HCT116 (cell line): ENCODE results near the gene SUPV3L1. TPM values are rescaled to one million over a fixed set of nuclear protein-coding genes. Genes with fewer than 3 reads are reported as not detected.

Experiments
- ATAC-seq: fragments of 200-7000 bp; cut with Tn5 transposase; 2 replicates; pipeline ENCODE4 v1.9.1; 2020; ENCODE audit warnings: mild to moderate bottlenecking, moderate library complexity
- BruUV-seq: library from RNA; stranded (reverse); fragments of 400-500 nt; replicated peaks from 2 replicates; lab custom pipeline; 2021; lab: Mats Ljungman, UMichigan
- CTCF ChIA-PET: fragments of 300-600 bp; sonication (Branson Sonifier 250); formaldehyde crosslinking; loops from one replicate; lab custom pipeline; 2021; ENCODE audit warnings: antibody characterized with exemption; lab: Charles Lee
- POLR2A ChIA-PET: fragments of 300-600, 350-600 bp; sonication (Branson Sonifier 250); formaldehyde crosslinking; loops from one replicate; lab custom pipeline; 2021; ENCODE audit warnings: antibody characterized with exemption; lab: Charles Lee
- RAD21 ChIA-PET, 2 experiments: fragments of 300-600 bp; sonication (Branson Sonifier 250); formaldehyde crosslinking; loops; one replicate each; lab custom pipeline; 2023; ENCODE audit warnings: low total read pairs in 2 of 2; ENCODE audit not compliant: uncharacterized antibody in 2 of 2, unreplicated experiment in 2 of 2, low non-redundant PET in 1 of 2; lab: Charles Lee
- DNase-seq: peaks from one replicate; pipeline ENCODE4 v3.0.0-alpha.2; 2010; ENCODE audit warnings: low read depth, low spot score
- H2AFZ ChIP-seq: fragments of 200-600 bp; shearing (Covaris generic), sonication (generic); 2 replicates; pipeline ENCODE4 v1.6.1; 2017; ENCODE audit warnings: low read depth, mixed run types, mixed read lengths, antibody characterized with exemption, low read length; ENCODE audit not compliant: poor library complexity, severe bottlenecking
- H3K27ac ChIP-seq: 2 replicates; pipeline ENCODE4 v1.5.1; 2012; ENCODE audit warnings: low read depth, low read length
- H3K27me3 ChIP-seq: fragments of 200-600 bp; sonication (generic); 2 replicates; pipeline ENCODE4 v1.6.1; 2016; ENCODE audit warnings: mixed run types, low read length, mixed read lengths; ENCODE audit not compliant: insufficient read depth
- H3K36me3 ChIP-seq, 2 experiments: fragments of 200-500 bp in 1 of 2; fragments of 200-600 bp in 1 of 2; sonication (Bioruptor generic) in 1 of 2; sonication (generic) in 1 of 2; 2 replicates each; pipeline versions ENCODE4 v1.5.1 to v1.6.1; 2014 to 2016; ENCODE audit warnings: low read length in 2 of 2, inconsistent platforms in 1 of 2, mixed read lengths in 1 of 2, mixed run types in 1 of 2; ENCODE audit not compliant: insufficient read depth in 2 of 2, control insufficient read depth in 1 of 2
- H3K4me1 ChIP-seq, 2 experiments: fragments of 200-600 bp in 1 of 2; sonication (generic) in 1 of 2; 2 replicates each; pipeline versions ENCODE4 v1.5.1 to v1.6.1; 2012 to 2017; ENCODE audit warnings: low read length in 2 of 2, inconsistent platforms in 1 of 2, mild to moderate bottlenecking in 1 of 2, mixed read lengths in 1 of 2, mixed run types in 1 of 2, moderate library complexity in 1 of 2; ENCODE audit not compliant: insufficient read depth in 2 of 2, control insufficient read depth in 1 of 2
- H3K4me2 ChIP-seq: fragments of 200-600 bp; sonication (generic); 2 replicates; pipeline ENCODE4 v1.6.1; 2017; ENCODE audit warnings: mixed run types, low read length, mixed read lengths
- H3K4me3 ChIP-seq, 2 experiments: fragments of 200-600 bp in 1 of 2; sonication (generic) in 1 of 2; replicated peaks in 1 of 2; 2 replicates each; pipeline ENCODE4 v1.5.1; 2011 to 2016; ENCODE audit warnings: low read length in 2 of 2, control low read depth in 1 of 2, low read depth in 1 of 2, mild to moderate bottlenecking in 1 of 2, mixed read lengths in 1 of 2, mixed run types in 1 of 2
- H3K79me2 ChIP-seq: fragments of 200-600 bp; sonication (generic); 2 replicates; pipeline ENCODE4 v1.6.1; 2017; ENCODE audit warnings: mild to moderate bottlenecking, mixed run types, low read length, moderate library complexity, mixed read lengths; ENCODE audit not compliant: insufficient read depth
- H3K9ac ChIP-seq: fragments of 200-600 bp; sonication (generic); 2 replicates; pipeline ENCODE4 v1.6.1; 2016; ENCODE audit warnings: low read length, mixed read lengths
- H3K9me2 ChIP-seq: fragments of 200-600 bp; sonication (generic), shearing (Covaris generic); 2 replicates; pipeline ENCODE4 v1.6.1; 2017; ENCODE audit warnings: mixed run types, mild to moderate bottlenecking, moderate library complexity; ENCODE audit not compliant: insufficient read depth
- H3K9me3 ChIP-seq, 2 experiments: fragments of 200-500 bp in 1 of 2; fragments of 200-600 bp in 1 of 2; sonication (Bioruptor generic) in 1 of 2; sonication (generic) in 1 of 2; 2 replicates each; pipeline ENCODE4 v1.6.1; 2014 to 2017; ENCODE audit warnings: low read length in 2 of 2, mixed read lengths in 2 of 2, inconsistent platforms in 1 of 2, low read depth in 1 of 2, mild to moderate bottlenecking in 1 of 2, mixed run types in 1 of 2, moderate library complexity in 1 of 2; ENCODE audit not compliant: control insufficient read depth in 1 of 2, insufficient read depth in 1 of 2
- H4K20me1 ChIP-seq: fragments of 200-600 bp; sonication (generic), shearing (Covaris generic); 2 replicates; pipeline ENCODE4 v1.6.1; 2017; ENCODE audit warnings: mixed run types, mild to moderate bottlenecking, moderate library complexity; ENCODE audit not compliant: insufficient read depth
- ATF3 ChIP-seq: IDR thresholded peaks from 2 replicates; pipeline ENCODE4 v1.6.1; 2012
- CBX3 ChIP-seq: IDR thresholded peaks from 2 replicates; pipeline ENCODE4 v1.6.1; 2012; ENCODE audit warnings: low read depth
- CEBPB ChIP-seq: IDR thresholded peaks from 2 replicates; pipeline ENCODE4 v1.6.1; 2012; ENCODE audit warnings: low read depth
- CTCF ChIP-seq, 3 experiments: fragments of 200-600 bp in 1 of 3; sonication (generic) in 1 of 3; IDR thresholded peaks in 2 of 3; conservative IDR thresholded peaks in 1 of 3; 2 replicates each; pipeline ENCODE4 v1.5.1; 2012 to 2017; ENCODE audit warnings: low read depth in 2 of 3, low read length in 2 of 3, antibody characterized with exemption in 1 of 3, borderline replicate concordance in 1 of 3, control low read depth in 1 of 3, mild to moderate bottlenecking in 1 of 3, mixed read lengths in 1 of 3, mixed run types in 1 of 3, moderate library complexity in 1 of 3; ENCODE audit not compliant: insufficient read depth in 1 of 3
- EGR1 ChIP-seq: IDR thresholded peaks from 2 replicates; pipeline ENCODE4 v1.6.1; 2012; ENCODE audit warnings: low read depth
- EZH2 ChIP-seq: fragments of 200-600 bp; sonication (generic); IDR thresholded peaks from 2 replicates; pipeline ENCODE4 v1.6.1; 2017; ENCODE audit warnings: antibody characterized with exemption, mixed run types
- EZH2phosphoT487 ChIP-seq: fragments of 200-600 bp; IDR thresholded peaks from 2 replicates; pipeline ENCODE4 v1.6.1; 2018; ENCODE audit warnings: antibody characterized with exemption, borderline replicate concordance
- FOSL1 ChIP-seq: IDR thresholded peaks from 2 replicates; pipeline ENCODE4 v1.6.1; 2012; ENCODE audit warnings: low read depth
- MAX ChIP-seq: IDR thresholded peaks from 2 replicates; pipeline ENCODE4 v1.6.1; 2012
- POLR2A ChIP-seq: IDR thresholded peaks from 2 replicates; pipeline ENCODE4 v1.7.0; 2011; ENCODE audit warnings: borderline replicate concordance; ENCODE audit not compliant: insufficient read depth, insufficient read length; ENCODE audit errors: extremely low read depth
- POLR2AphosphoS5 ChIP-seq: IDR thresholded peaks from 2 replicates; pipeline ENCODE4 v1.6.1; 2011; ENCODE audit warnings: mild to moderate bottlenecking, low read depth, low read length, moderate library complexity
- REST ChIP-seq: IDR thresholded peaks from 2 replicates; pipeline ENCODE4 v1.6.1; 2012; ENCODE audit warnings: low read depth
- SIN3A ChIP-seq: IDR thresholded peaks from 2 replicates; pipeline ENCODE4 v1.6.1; 2012; ENCODE audit warnings: low read depth
- SP1 ChIP-seq: IDR thresholded peaks from 2 replicates; pipeline ENCODE4 v1.6.1; 2012; ENCODE audit warnings: low read depth
- SRF ChIP-seq: IDR thresholded peaks from 2 replicates; pipeline ENCODE4 v1.6.1; 2012; ENCODE audit warnings: low read depth
- TCF7L2 ChIP-seq: IDR thresholded peaks from 2 replicates; pipeline ENCODE4 v1.7.0; 2011; ENCODE audit warnings: borderline replicate concordance, inconsistent platforms; ENCODE audit not compliant: insufficient read depth, insufficient read length; ENCODE audit errors: extremely low read depth
- YY1 ChIP-seq: IDR thresholded peaks from 2 replicates; pipeline ENCODE4 v1.6.1; 2011; ENCODE audit warnings: low read length, low read depth, moderate library complexity, mild to moderate bottlenecking; ENCODE audit not compliant: insufficient replicate concordance; ENCODE audit errors: extremely low read depth
- ZBTB33 ChIP-seq: IDR thresholded peaks from 2 replicates; pipeline ENCODE4 v1.6.1; 2011; ENCODE audit warnings: mild to moderate bottlenecking, low read length, moderate library complexity; ENCODE audit not compliant: insufficient replicate concordance; ENCODE audit errors: extremely low read depth
- ZFX ChIP-seq: fragments of 450-650 bp; IDR thresholded peaks from 2 replicates; pipeline ENCODE4 v1.6.1; 2017
- ZNF274 ChIP-seq: fragments of 200-500 bp; sonication (Bioruptor generic); IDR thresholded peaks from 2 replicates; pipeline ENCODE4 v1.6.1; 2014; ENCODE audit warnings: mild to moderate bottlenecking, low read depth, low read length, inconsistent platforms
- intact Hi-C: fragments of 100-400 bp; cut with micrococcal nuclease; formaldehyde crosslinking; loops from 2 replicates; pipeline ENCODE4 v1.10.0; 2022
- total RNA-seq: library from RNA; stranded (reverse); gene quantifications from one replicate; pipeline ENCODE4 v1.2.1, GENCODE V29; 2021; ENCODE audit not compliant: unreplicated experiment

Gene SUPV3L1
- total RNA-seq, 1 experiment from 2014 or later = 59.7 TPM

GRCh38 chr10:69202332-69202731 lies 22.3 kb downstream of the SUPV3L1 start:
- H3K4me1 ChIP-seq = no peaks in the 10 kb centered on the region
- intact Hi-C loops = no loop called here
- POLR2A ChIA-PET = no interaction called here
- TF ChIP-seq YY1 (no peak), MAX (no peak), FOSL1 (no peak), CEBPB (no peak), TCF7L2 (no peak), CBX3 (no peak), SP1 (no peak), EGR1 (no peak), SRF (no peak), POLR2A (no peak), ATF3 (no peak), SIN3A (no peak), ZFX (no peak), ZBTB33 (no peak), ZNF274 (no peak), REST (no peak), POLR2AphosphoS5 (no peak), CTCF (IDR thresholded peaks at IDR 0.05 in 2 of 3, conservative IDR thresholded peaks at IDR 0.05 in 1 of 3; ENCODE audit: borderline replicate concordance in 1 of 3, insufficient read depth in 1 of 3, low read depth in 2 of 3, low read length in 2 of 3) (no peak), EZH2 (no peak), EZH2phosphoT487 (no peak)
- TF ChIP-seq, all 23 proteins: peak for 0
- Histone ChIP-seq H3K4me3 (no peak overlapping the region), H3K9ac (no peak overlapping the region), H3K27me3 (no peaks in the 10 kb centered on the region), H4K20me1 (no peaks in the 10 kb centered on the region), H3K79me2 (no peaks in the 10 kb centered on the region), H3K4me2 (no peak overlapping the region), H3K36me3 (peaks cover 26 to 37% of the 10 kb centered on the region in 2 experiments; a peak in 3 of 4 replicates), H2AFZ (no peak overlapping the region), H3K9me2 (no peaks in the 10 kb centered on the region), H3K27ac (no peak overlapping the region), H3K9me3 (no peaks in the 10 kb centered on the region)
- RAD21 ChIA-PET = no interaction called here
- no peak for ATAC-seq
- CTCF ChIA-PET = no interaction called here
- DNase-seq = no peak
- BruUV-seq = no TSS peak
